Tibial artery (tissue), 4 donors: ENCODE data around the gene DLX4.

Experiments used
- DNase-seq, 2 donors: peaks; one replicate each; pipeline ENCODE4 v3.0.0-alpha.2; 2019
- H3K27ac ChIP-seq, 2 donors: fragments of 200-600 bp; sonication (generic) in 1 of 2; 1 replicate in 1 of 2; 2 replicates in 1 of 2; pipeline ENCODE4 v1.5.1; 2018 to 2019; ENCODE audit warnings: mild to moderate bottlenecking in 1 of 2
- H3K27me3 ChIP-seq, 2 donors: fragments of 200-600 bp; sonication (generic) in 1 of 2; one replicate each; pipeline versions ENCODE4 v1.5.1 to v1.6.0; 2016 to 2019
- H3K36me3 ChIP-seq, 3 donors: fragments of 200-600 bp; sonication (generic) in 2 of 3; one replicate each; pipeline ENCODE4 v1.5.1; 2016 to 2019; ENCODE audit warnings: mild to moderate bottlenecking in 2 of 3
- H3K4me1 ChIP-seq, 4 donors: fragments of 200-600 bp; sonication (generic) in 2 of 4; 1 replicate in 3 of 4; 2 replicates in 1 of 4; pipeline ENCODE4 v1.5.1; 2016 to 2019
- H3K4me3 ChIP-seq, 2 donors: fragments of 200-600 bp; sonication (generic) in 1 of 2; 1 replicate in 1 of 2; 2 replicates in 1 of 2; pipeline ENCODE4 v1.5.1; 2018 to 2019; ENCODE audit warnings: mild to moderate bottlenecking in 2 of 2
- H3K9me3 ChIP-seq, 3 donors: fragments of 200-600 bp; sonication (generic) in 1 of 3; one replicate each; pipeline ENCODE4 v1.5.1; 2016 to 2019
- intact Hi-C: fragments of 100-400 bp; cut with DNase I; formaldehyde crosslinking; loops from one replicate; pipeline ENCODE4 v1.15.0; 2023; ENCODE audit warnings: low total_unique reads
- TF ChIP-seq, protein P1 (sequence below), 2 experiments: fragments of 200-600 bp in 1 of 2; fragments of 450-650 bp in 1 of 2; IDR thresholded peaks; one replicate each; pipeline ENCODE4 v1.5.1; 2017 to 2019; ENCODE audit warnings: antibody characterized with exemption in 2 of 2, mild to moderate bottlenecking in 1 of 2, moderate library complexity in 1 of 2

Gene DLX4

DNA sequence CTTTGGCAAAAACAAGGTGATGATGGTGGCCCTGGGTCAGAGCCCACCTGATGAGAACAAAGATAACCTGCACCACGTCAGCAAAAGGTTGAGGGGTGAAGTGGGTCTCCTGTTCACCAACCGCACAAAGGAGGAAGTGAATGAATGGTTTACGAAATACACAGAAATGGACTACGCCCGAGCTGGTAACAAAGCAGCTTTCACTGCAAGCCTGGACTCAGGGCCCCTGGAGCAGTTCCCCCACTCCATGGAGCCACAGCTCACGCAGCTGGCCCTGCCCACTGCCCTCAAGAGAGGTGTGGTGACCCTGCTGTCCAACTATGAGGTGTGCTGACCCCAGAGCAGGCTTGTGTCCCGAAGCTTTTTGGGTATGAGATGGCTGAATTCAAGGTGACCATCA is 29.7 kb upstream of the DLX4 start:
- peaks cover 0 to 57% of the 10 kb centered on the region in 2 donors for H3K27me3 ChIP-seq
- intact Hi-C loops = no loop called here
- H3K27ac ChIP-seq = no peak overlapping the region
- no peaks in the 10 kb centered on the region for H3K4me1 ChIP-seq
- no peaks in the 10 kb centered on the region for H3K36me3 ChIP-seq
- TF ChIP-seq, protein P1, sequence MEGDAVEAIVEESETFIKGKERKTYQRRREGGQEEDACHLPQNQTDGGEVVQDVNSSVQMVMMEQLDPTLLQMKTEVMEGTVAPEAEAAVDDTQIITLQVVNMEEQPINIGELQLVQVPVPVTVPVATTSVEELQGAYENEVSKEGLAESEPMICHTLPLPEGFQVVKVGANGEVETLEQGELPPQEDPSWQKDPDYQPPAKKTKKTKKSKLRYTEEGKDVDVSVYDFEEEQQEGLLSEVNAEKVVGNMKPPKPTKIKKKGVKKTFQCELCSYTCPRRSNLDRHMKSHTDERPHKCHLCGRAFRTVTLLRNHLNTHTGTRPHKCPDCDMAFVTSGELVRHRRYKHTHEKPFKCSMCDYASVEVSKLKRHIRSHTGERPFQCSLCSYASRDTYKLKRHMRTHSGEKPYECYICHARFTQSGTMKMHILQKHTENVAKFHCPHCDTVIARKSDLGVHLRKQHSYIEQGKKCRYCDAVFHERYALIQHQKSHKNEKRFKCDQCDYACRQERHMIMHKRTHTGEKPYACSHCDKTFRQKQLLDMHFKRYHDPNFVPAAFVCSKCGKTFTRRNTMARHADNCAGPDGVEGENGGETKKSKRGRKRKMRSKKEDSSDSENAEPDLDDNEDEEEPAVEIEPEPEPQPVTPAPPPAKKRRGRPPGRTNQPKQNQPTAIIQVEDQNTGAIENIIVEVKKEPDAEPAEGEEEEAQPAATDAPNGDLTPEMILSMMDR (IDR thresholded peaks at IDR 0.05) = no peak
- H3K9me3 ChIP-seq = no peaks in the 10 kb centered on the region
- DNase-seq = no peak
- H3K4me3 ChIP-seq = no peak overlapping the region

DNA sequence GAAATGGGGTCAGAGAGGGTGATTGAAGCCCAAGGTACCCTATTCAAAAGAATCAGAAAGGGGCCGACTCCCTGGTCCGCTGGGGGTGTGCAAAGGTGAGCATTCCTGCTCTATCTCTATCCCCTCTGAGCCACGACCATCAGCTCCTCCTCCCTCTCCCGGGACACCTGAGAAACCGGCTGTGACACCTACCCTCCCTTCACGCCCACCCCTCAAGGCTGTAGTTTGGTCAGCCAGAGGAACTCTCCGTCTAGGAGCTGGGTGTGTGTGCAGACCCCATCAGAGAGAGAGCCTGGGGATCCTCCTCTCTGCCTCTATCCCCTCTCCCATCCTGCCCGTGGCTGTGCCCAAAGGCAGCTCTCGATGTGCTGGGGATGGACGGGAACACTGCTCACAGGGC is 27.6 kb upstream of the DLX4 start:
- intact Hi-C loops = no loop called here
- H3K27me3 ChIP-seq = peaks cover 0 to 62% of the 10 kb centered on the region in 2 donors
- no peak overlapping the region for H3K4me3 ChIP-seq
- TF ChIP-seq, protein P1 (IDR thresholded peaks at IDR 0.05) = no peak
- no peaks in the 10 kb centered on the region for H3K4me1 ChIP-seq
- no peaks in the 10 kb centered on the region for H3K36me3 ChIP-seq
- H3K27ac ChIP-seq = no peak overlapping the region
- DNase-seq = no peak
- H3K9me3 ChIP-seq = no peaks in the 10 kb centered on the region

DNA sequence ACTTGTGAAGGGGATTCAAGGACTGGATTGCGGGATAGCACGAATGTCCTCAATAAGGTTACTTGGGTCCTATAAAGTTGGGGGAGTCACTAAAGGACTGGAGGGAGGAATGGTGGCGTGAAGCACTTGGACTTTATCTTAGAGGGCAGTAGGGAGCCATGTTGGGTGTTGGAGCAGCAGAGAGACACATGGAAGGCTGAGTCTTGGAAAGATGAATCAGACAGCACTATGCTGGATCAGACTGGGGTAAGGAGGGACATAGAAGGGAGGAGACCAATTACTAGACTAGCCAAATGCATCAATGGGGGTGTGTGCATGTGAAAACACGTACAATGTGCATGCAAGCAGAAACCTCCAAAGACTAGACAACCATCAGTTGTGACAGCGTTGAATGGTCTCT is 26.0 kb upstream of the DLX4 start:
- H3K4me3 ChIP-seq = no peak overlapping the region
- H3K4me1 ChIP-seq = no peaks in the 10 kb centered on the region
- H3K27ac ChIP-seq = no peak overlapping the region
- no peak for DNase-seq
- intact Hi-C loops = no loop called here
- TF ChIP-seq, protein P1 (IDR thresholded peaks at IDR 0.05) = no peak
- no peaks in the 10 kb centered on the region for H3K9me3 ChIP-seq
- peaks cover 0 to 74% of the 10 kb centered on the region in 2 donors for H3K27me3 ChIP-seq
- no peaks in the 10 kb centered on the region for H3K36me3 ChIP-seq

DNA sequence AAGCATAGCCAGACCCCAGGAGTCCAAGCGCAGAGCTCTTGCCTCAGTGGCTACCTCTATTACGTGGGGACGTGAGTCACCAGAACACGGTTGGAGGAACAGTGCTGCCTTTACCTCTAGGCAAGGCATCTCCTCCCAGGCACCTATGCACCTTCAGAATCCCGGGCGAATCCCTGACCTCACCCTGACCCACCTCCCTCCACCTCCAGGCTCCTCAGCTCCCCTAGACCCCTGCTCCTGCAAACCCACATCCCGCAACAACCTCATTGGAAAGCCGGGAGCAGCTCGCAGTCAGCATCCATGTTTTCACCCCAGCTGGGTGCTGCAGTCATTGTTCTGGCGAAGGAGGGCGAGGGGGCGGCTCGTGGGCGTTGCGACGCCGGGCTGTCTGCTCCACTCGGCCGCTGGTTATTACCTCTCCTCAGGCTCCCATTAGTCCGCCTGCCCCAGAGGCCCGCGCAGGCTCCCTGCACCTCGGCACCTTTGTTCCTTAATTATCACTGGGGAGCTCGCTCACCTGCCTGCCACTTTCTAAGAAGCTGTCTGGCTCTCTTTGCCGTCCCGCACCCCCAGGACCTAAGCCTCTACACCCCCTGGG is 24.6 kb upstream of the DLX4 start:
- TF ChIP-seq, protein P1 (IDR thresholded peaks at IDR 0.05) = no peak
- no peaks in the 10 kb centered on the region for H3K4me1 ChIP-seq
- no peaks in the 10 kb centered on the region for H3K9me3 ChIP-seq
- peaks cover 0 to 81% of the 10 kb centered on the region in 2 donors for H3K27me3 ChIP-seq
- H3K4me3 ChIP-seq = no peak overlapping the region
- no peak for DNase-seq
- no peaks in the 10 kb centered on the region for H3K36me3 ChIP-seq
- H3K27ac ChIP-seq = no peak overlapping the region
- intact Hi-C loops = no loop called here

DNA sequence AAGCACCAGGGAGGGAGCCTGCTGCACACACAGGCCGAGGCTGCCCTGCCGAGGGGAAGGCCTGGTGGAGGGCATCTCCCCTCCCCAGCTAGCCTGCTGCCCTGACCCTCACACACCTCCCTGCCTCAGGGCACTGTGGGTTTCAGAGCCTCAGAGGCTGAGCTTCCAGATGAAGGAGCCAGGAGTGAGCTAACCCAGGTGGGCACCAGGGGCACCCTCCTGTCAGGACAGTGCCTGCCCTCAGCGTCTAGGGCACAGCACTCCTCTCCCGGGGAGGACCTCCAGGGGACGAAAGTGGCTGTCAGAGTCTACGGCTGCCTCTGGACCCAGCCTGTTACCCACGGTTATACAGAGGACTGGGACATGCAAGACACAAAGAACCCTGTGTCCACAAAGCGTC is 22.8 kb upstream of the DLX4 start:
- Histone ChIP-seq H3K9me3 (no peaks in the 10 kb centered on the region), H3K4me1 (no peaks in the 10 kb centered on the region), H3K36me3 (no peaks in the 10 kb centered on the region), H3K27me3 (peaks cover 0 to 86% of the 10 kb centered on the region in 2 donors), H3K27ac (no peak overlapping the region), H3K4me3 (no peak overlapping the region)
- intact Hi-C loops = no loop called here
- DNase-seq = no peak
- TF ChIP-seq, protein P1 (IDR thresholded peaks at IDR 0.05) = no peak
